GM21619 (cell line): ENCODE results near the gene DHFR2.
"Not testable (repeated sequence)": the region's sequence is repeated elsewhere in the genome, so short reads cannot be mapped to it uniquely, and the experiment has no call there.

Source experiments
- ATAC-seq: cut with Tn5 transposase; IDR thresholded peaks from one replicate; pipeline ENCODE4 v1.9.1; 2021; ENCODE audit not compliant: unreplicated experiment

The DHFR2 gene

DNA sequence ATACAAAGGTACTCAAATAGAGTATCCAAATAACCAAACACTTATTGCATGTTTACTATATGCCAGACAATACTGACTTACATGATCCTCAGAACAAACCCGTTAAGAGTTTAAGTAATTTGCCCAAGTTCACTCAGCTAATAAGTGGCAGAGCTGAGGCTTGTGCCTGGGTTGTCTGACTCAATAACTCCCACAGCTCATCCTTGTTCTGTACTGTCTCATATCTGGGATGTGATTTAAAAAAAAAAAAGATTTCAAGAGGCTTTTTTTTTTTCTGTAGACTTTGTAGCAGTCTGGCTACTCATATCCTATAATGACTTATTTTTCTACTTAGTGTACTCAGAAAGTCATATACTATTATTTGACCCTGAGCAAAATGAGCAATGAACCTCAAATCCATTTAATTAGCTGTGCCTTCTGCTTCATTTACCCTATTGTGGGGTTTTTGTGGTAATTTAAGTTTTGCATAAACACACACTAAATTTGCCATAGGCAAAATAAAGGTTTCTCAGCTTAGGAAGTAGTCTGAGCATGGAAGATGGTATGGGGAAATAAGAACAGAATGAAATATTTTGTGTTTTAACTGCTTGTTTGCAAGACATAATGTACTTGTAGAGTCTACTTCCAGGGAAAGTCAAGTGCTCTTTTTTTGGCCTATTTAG, 3.2 kb upstream of the DHFR2 start:
- no peak for ATAC-seq

- no peak for ATAC-seq
Measured at GRCh38 chr3:94065122-94065521, 2.4 kb upstream of the DHFR2 start.

- no peak for ATAC-seq
Measured at GRCh38 chr3:94064243-94064860, 1.6 kb upstream of the DHFR2 start.

- ATAC-seq, result no peak
Measured at GRCh38 chr3:94063496-94064119, 892 bp upstream of the DHFR2 start.

DNA sequence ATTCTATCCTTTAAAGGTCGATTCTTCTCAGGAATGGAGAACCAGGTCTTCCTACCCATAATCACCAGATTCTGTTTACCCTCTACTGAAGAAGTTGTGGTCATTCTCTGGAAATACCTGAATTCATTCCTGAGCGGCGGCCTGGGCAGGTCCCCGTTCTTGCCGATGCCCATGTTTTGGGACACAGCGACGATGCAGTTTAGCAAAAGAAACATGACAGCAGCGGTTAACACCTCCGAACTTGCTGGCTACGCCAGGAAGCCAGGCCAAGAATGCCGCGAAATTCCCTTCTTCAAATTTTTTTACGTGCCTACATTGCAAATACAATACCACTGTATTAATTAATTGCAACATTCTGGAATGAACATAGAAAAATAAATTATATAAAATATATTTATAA, 1.4 kb downstream of the DHFR2 start:
- no peak for ATAC-seq

GRCh38 chr3:94050546-94050945, 12.2 kb downstream of the DHFR2 start:
- no peak for ATAC-seq

DNA sequence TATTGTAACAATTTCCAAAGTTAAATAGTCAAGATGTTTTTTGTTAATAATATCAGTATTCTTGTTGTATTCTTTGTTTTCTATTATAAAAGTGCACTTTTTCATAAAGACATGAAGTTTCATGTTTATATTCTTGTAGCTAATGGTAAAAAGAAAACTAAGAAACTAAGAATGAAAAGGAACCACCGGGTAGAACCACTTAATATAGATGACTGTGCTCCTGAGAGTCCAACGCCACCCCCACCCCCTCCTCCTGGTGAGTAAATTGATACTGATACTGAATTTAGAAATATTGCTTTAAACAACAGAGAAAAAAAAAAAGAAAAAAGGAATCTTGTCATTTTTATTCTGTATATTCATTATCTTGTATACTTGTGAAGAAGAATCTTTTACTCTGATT, 13.4 kb downstream of the DHFR2 start:
- ATAC-seq, result no peak

DNA sequence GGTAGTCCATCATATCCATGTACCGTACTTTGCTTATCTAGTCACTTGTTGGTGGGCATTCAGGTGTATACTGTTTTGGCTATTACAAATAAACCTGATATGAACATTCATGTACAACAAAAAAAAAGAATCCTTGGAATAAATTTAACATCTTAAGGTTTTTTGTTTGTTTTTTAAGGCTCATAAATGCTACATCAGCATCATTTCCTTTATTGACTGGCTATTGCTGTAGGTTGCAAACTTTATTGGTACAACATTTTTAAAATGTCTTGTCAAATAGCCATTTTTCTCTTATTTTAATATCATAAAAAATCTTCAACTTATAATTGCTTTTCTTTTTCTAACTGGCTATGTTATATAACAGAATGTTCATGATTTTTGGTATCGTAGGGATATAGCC, 16.2 kb downstream of the DHFR2 start:
- ATAC-seq, result no peak

GRCh38 chr3:94044100-94044936, 18.4 kb downstream of the DHFR2 start:
- not testable (repeated sequence) for ATAC-seq

DNA sequence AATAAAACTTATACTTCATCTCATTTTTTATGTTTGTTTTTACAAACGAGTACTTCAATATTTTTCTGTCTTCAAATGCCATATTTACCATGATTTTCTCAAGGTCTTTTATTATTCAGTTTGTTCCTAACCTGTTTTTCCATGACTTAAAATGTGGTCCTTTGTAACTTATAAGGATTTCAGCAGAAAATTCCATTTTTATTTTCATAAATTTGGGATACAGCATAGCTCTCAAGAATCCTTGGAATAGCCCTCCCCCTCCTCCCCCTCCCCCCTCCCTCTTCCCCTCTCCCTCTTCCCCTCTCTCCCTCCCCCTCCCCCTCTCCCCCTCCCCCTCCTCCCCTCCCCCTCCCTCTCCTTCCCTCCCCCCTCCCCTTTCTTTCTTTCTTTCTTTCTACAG, 19.4 kb downstream of the DHFR2 start:
- no peak for ATAC-seq

- peak; percentile 82 for ATAC-seq
Measured at GRCh38 chr3:94036909-94037507, 25.7 kb downstream of the DHFR2 start.

DNA sequence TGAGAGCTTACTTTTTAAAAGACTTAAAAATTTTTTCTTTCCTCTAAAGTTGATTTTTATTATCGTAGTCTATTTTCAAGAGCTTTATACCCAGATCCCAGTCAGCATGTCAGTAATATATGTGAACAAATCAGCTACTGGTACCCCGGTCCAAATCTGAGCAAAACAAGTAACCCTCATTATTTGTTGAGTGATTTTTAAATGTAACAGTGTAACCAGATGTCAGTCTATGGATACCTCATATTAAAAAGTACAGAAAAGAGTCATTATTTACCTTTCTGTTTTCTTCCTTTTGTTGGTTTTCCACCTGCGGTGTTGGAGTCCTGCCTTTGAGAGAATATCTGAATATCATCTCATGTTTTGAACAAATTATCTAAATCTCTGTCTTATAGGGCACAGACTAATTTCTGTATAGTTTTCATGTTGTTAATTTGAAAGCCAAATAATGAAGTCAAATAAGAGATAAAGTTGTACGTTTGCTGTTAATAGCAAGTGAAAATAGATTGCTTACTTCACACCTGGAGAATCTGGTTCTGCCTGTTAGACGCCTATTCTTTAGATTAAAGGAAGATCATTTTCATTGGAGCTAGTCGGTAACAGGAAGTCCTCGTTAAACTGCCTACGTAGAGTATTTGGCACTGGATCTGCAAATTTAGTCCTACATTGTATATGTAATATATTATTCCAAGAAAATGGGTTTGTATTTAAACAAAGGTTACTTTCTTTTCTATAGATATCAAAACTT, 34.5 kb downstream of the DHFR2 start, which contains the start of gene STX19:
STX19 (minus strand) TSS at position 505 of the 745 bp plus-strand sequence. CDS start 13,328 bp downstream, outside the sequence.
- ATAC-seq, result no peak

GRCh38 chr3:94026623-94027022, 36.1 kb downstream of the DHFR2 start:
- no peak for ATAC-seq

- ATAC-seq, result no peak
Measured at GRCh38 chr3:94024385-94024784, 38.3 kb downstream of the DHFR2 start.

- ATAC-seq, result no peak
Measured at GRCh38 chr3:94020293-94020692, 42.4 kb downstream of the DHFR2 start.

GRCh38 chr3:94019659-94020058, 43.1 kb downstream of the DHFR2 start:
- ATAC-seq, result no peak

DNA sequence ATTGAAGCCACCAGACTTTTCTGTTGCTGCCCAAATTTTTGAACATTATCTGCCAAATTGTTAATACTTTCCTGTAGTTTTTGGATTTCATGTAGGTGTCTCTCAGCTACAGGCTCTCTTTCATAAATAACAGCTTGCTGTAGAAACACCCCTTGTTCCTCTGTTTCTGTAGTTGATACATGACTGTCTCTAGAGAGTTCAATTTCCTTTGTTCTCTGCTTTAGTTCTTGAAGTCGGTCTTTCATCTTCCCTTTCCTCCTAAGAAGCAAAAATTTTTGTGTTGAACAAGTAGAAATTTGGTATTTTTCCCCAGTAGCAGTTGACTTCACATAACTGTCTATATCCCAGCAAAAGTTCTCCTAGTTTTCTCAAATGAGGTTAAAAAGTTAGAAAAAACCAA, 47.7 kb downstream of the DHFR2 start:
- ATAC-seq, result no peak

- no peak for ATAC-seq
Measured at GRCh38 chr3:94012185-94012584, 50.5 kb downstream of the DHFR2 start.

GRCh38 chr3:94011233-94011711, 51.4 kb downstream of the DHFR2 start:
- ATAC-seq, result no peak

GRCh38 chr3:94009608-94010007, 53.1 kb downstream of the DHFR2 start:
- ATAC-seq, result no peak
